ENCODE data around the gene DIDO1.
"Not testable (repeated sequence)": the region's sequence is repeated elsewhere in the genome, so short reads cannot be mapped to it uniquely, and the experiment has no call there.

Gene DIDO1

DNA sequence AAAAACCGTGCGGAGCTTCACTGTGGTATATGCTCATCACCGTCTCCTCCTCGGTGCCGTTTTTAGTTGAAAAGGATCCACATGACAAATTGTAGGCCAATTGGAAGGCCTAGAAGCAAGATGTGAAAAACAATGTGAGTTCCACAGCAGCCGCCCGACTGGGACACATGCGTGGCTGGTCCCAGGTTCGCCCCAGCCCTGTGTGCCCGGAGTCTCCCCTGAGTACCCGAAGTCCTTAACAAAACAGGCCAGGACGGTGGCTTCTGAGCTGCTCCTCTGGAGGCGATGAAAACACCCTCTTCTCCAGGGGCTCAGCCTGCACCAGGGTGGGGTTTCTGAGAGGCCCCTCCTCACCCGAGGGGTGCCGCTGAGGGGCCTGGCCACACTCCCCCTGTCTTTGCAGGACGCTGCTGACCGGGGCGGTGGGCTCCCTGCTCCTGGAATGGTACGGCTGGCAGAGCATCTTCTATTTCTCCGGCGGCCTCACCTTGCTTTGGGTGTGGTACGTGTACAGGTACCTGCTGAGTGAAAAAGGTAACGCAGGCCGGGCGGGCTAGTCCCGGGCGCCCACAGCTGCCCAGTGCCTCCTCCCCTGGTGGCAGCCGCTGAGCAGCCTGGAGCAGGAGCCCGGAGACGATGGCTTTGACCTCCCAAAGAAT lies 36.0 kb upstream of the DIDO1 start:
- no peak for DNase-seq

DNA sequence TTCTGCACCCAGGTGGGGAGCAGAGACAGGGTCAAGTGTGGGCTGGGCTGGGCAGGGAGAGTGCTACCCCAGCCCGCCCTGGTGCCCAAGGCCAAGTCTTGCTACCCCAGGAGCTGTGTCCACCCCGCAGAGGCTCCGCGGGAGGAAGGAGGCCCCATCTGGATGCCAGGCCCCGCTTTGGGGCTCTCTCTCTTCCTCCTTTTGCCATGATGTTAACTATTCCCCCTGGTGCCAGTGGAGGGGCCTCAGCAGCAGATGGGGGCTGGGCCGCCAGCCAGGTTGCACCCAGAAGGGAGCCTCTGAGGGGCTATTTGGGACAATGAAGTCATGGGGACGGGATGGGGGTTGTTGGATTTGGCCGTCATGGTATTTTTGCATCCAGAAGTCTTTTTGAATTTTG lies 35.5 kb upstream of the DIDO1 start:
- DNase-seq, result no peak

DNA sequence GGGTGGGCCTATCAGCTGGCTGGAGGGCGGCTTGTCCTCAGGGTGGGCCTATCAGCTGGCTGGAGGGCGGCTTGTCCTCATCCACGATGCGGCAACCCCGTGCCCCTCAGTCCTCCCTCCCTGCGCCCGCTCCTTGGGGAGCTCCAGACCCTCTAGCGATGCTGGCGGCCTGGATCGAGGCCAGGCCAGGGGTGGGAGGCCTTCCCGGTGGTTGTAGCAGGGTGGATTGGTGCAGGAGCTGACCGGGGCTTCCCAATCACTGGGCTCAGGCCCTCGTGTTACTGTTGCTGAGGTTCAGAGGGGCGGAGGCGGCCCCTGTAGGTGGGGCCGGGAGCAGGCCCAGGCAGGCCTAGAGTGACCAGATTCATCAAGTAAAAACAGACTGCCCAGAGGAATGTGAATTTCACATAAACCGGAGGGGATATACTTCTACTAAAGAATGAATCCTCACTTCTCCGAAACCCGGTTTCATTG lies 35.0 kb upstream of the DIDO1 start:
- DNase-seq, result no peak

DNA sequence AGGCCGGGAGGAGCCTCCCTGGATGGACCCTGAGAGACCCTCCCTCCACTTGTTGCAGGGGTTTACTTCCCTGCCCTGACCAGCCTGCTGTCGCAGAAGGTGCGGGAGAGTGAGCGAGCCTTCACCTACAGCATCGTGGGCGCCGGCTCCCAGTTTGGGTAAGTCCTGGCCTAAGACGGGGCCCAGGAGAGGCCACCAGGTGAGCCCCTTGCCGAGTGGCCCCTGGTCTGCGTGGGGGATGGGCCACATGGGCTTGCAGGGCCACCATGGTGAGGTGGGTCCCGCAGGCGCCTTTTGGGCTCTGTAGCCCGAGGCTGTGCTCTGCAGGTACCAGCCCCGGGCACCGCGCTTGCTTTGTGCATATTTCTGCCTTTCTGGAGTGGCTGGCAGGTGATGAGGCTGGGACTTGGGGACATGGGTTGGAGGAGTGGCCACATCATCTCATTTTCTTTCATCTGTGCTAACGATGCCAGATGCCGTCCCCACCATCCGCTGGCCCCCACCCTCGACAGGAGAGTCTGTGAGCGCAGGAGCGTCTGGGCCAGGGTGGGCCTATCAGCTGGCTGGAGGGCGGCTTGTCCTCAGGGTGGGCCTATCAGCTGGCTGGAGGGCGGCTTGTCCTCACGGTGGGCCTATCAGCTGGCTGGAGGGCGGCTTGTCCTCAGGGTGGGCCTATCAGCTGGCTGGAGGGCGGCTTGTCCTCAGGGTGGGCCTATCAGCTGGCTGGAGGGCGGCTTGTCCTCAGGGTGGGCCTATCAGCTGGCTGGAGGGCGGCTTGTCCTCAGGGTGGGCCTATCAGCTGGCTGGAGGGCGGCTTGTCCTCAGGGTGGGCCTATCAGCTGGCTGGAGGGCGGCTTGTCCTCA lies 34.4 kb upstream of the DIDO1 start:
- not testable (repeated sequence) for DNase-seq

- no peak for DNase-seq
Measured at GRCh38 chr20:62959998-62960436, 33.7 kb upstream of the DIDO1 start.

DNA sequence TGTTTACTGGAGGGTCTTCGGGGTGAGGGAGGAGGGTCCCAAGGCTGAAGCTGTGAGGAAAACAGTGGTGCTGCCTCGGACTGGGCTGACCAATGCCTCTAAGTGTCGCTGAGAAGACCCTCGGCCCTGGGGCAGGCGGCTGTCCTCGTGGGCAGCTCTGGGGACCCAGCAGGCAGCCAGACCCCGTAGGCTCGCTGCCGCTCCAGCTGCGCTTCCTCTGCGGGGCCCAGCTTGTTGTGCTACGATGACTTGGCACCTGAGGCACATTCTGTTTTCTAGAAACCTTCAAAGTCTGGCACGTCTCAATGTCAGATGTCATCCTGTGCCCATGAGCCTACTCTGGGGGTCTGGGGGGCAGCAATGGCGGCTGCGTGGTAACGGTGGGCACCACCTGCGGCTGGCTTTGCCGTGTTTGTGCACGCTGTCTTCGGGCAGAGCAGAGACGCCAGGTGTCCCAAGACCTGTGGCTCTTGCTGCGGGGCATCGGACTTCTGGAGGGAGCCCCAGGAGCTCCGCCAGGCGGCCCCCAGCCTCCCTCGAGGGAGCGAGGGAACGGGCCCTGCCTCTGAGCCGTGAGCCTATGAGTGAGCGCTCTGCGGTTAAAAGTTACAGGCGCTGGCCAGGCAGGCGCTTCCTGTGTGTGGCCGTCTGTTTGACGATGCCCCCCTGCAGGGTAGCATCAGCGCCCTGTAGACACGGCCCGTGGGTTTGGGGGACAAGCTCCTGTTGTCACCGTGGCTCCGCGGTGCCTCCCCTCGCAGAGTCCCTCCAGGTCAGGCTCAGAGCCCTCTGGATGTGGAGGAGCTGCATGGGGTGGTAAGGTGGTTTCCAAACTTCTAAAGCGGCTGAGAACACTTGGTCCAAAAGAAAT lies 33.0 kb upstream of the DIDO1 start:
- no peak for DNase-seq

DNA sequence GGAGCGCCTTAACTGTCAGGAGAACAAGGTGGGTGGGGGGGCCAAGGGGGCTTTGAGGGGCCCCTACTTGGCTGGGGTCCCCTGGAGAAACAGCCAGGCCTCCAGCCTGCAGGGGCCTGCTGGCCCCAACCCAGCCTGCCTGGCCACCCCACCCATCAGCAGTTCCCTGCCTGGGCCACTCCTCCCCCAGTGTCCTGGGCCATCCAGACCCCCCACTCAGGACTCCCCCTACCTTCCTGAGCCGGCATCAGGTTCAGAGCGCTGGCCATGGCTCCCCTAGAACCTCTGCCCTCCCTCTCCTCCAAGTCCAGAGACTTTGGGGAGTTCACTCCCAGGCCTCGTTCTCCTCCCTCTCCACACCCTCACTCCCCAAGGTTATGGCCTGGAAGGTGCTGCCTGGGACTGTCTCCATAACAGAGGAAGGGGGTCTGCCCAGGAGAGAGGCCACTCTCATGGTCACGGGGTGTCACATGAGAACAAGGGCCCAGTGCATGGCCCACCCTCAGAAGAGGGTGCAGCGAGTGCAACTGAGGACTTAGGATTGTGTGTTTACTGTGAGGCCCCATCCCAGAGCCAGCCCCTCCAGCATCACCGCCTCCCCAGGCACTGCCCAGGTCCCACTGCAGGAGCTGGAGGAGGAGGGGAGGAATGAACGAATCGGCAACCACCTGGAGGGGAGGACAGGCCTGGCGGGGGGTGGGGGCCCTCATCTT lies 32.2 kb upstream of the DIDO1 start:
- no peak for DNase-seq

GRCh38 chr20:62957136-62958117 lies 31.1 kb upstream of the DIDO1 start:
- no peak for DNase-seq

DNA sequence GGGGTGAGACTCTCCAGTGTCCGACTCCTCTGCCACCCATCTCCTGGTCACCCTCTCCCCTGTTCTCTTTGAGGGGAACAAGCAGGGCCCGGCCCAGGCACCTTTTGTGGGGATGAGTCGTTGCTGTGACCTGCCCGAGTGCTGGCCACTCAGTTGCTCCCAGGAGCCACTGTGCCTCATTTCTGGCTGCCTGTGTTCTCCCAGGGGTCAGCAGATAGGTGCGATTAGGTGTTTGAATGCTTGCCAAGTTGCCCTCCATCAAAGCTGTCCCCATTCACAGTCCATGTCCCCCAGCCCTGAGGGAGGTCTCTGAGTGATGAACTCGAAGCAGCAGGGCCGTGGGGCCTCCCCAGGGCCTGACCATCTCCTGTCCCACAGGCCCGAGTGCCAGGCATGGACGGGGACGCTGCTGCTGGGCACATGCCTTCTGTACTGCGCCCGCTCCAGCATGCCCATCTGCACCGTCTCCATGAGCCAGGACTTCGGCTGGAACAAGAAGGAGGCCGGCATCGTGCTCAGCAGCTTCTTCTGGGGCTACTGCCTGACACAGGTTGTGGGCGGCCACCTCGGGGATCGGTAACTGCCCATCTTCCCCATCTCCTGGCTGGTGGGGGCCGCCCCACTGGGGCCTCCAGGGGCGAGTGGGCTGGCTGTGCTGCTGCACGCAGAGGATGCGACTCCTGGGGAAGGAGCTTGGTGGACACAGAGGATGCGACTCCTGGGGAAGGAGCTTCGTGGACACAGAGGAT lies 30.3 kb upstream of the DIDO1 start:
- DNase-seq, result no peak

- DNase-seq, result no peak
Measured at GRCh38 chr20:62955519-62956386, 29.4 kb upstream of the DIDO1 start.

DNA sequence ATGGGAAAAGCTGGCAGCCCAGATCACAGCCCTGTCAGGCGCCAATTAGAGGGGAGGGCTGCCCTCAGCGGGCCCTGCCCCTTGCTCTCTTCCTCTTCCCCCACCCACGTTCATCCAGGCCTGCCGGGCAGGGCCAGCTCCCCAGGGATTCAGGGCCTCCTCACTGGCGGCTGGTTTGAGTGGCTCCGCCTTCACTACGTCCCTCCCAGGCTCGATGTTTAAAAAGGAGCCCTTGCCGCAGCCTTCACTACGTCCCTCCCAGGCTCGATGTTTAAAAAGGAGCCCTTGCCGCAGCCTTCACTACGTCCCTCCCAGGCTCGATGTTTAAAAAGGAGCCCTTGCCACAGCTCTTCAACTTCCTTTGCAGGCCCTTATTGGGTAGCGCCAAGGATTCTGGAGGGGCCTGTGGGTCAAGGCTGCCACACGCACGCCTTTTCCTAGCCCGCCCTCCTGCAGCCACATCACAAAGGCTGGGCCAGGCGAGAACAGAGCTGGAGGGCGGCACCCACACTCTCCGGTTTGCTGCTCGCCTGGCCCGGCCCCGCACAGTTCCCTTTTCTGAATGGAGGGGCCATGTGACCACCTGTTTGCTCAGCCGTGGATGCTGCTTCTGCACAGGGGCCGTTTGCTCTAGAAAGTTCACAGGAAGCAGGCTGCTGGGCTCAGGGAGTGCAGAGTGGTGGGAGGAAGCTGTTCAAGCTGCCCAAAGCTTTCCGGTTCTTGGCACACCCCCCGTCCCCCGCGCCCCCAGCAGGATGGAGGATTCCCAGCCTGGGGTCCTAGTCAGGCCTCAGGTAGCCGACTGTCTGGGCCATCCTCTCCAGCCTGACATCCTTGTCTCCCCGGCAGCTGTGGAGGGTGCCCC lies 27.8 kb upstream of the DIDO1 start:
- no peak for DNase-seq

- DNase-seq, result no peak
Measured at GRCh38 chr20:62952968-62953838, 26.9 kb upstream of the DIDO1 start.

DNA sequence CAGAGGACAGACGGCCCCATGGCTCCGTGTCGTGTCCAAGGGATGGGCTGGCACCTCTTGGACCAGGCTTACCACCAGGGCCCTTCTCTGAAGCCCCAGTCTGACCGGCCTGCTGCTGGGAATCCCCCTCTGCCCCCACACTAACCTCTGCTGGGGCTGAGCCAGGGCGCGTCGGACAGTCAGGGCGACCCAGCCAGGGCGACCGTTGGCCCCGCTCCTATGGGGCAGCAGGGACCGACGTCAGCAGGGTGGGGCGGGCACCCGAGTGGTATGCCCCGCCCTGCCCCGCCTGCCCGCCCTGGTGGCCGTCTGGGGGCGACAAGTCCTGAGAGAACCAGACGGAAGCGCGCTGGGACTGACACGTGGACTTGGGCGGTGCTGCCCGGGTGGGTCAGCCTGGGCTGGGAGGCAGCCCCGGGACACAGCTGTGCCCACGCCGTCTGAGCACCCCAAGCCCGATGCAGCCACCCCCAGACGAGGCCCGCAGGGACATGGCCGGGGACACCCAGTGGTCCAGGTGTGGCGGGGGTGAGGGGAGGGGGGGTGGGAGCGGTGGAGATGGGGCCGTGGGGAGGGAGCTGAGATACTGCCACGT lies 26.2 kb upstream of the DIDO1 start, which contains the start of gene SLC17A9:
Gene SLC17A9, plus strand, starts transcription at position 337 of the 595 bp plus-strand sequence. Its CDS starts 122 bp downstream, at position 459.
- no peak for DNase-seq

GRCh38 chr20:62951896-62952372 lies 25.6 kb upstream of the DIDO1 start:
- DNase-seq, result no peak

- no peak for DNase-seq
Measured at GRCh38 chr20:62951143-62951895, 25.0 kb upstream of the DIDO1 start.

- no peak for DNase-seq
Measured at GRCh38 chr20:62950741-62951140, 24.4 kb upstream of the DIDO1 start.
